Endothelial cell of umbilical vein (primary cell): ENCODE data around the gene COL4A1. TPM values are rescaled to one million over a fixed set of nuclear protein-coding genes. Genes with fewer than 3 reads are reported as not detected.
A peak's percentile ranks its signal among the peaks of the same experiment; 100 is the strongest.

Experiments used
- BruUV-seq: library from RNA; stranded (reverse); fragments of 400-500 nt; replicated peaks from 2 replicates; lab custom pipeline; 2021; lab: Mats Ljungman, UMichigan
- CTCF ChIA-PET: fragments of 300-600, 350-600 bp; sonication (Branson Sonifier 250); formaldehyde crosslinking; loops from one replicate; lab custom pipeline; 2021; ENCODE audit warnings: antibody characterized with exemption, inconsistent platforms; lab: Charles Lee
- POLR2A ChIA-PET: fragments of 300-600, 350-600 bp; sonication (Branson Sonifier 250); formaldehyde crosslinking; loops from one replicate; lab custom pipeline; 2021; ENCODE audit warnings: antibody characterized with exemption, inconsistent platforms; lab: Charles Lee
- DNase-seq: peaks from one replicate; pipeline ENCODE4 v3.0.0-alpha.2; 2011; ENCODE audit warnings: low read depth, low spot score
- FAIRE-seq: peaks from 2 replicates; lab custom pipeline; 2011; peaks lifted over from hg19 to GRCh38; lab: Jason Lieb, UNC
- H2AFZ ChIP-seq: 2 replicates; pipeline ENCODE4 v1.6.0; 2012; ENCODE audit warnings: low read depth, low read length, control low read depth, inconsistent platforms
- H3K27ac ChIP-seq: 2 replicates; pipeline ENCODE4 v1.5.1; 2011; ENCODE audit warnings: low read depth, mild to moderate bottlenecking, control low read depth, low read length, moderate library complexity; ENCODE audit not compliant: insufficient read depth
- H3K27me3 ChIP-seq, 2 experiments: 2 replicates each; pipeline versions ENCODE4 v1.6.0 to v1.6.1; 2011; ENCODE audit warnings: low read length in 2 of 2, mixed read lengths in 1 of 2; ENCODE audit not compliant: control insufficient read depth in 2 of 2, insufficient read depth in 2 of 2
- H3K36me3 ChIP-seq, 2 experiments: 2 replicates in 1 of 2; 3 replicates in 1 of 2; pipeline ENCODE4 v1.5.1; 2011; ENCODE audit warnings: low read length in 2 of 2, mild to moderate bottlenecking in 1 of 2, moderate library complexity in 1 of 2; ENCODE audit not compliant: control insufficient read depth in 2 of 2, insufficient read depth in 2 of 2; ENCODE audit errors: extremely low read depth in 1 of 2
- H3K4me1 ChIP-seq: 3 replicates; pipeline ENCODE4 v1.5.1; 2011; ENCODE audit warnings: mild to moderate bottlenecking, low read length; ENCODE audit not compliant: control insufficient read depth, insufficient read depth; ENCODE audit errors: extremely low read depth
- H3K4me2 ChIP-seq: 2 replicates; pipeline ENCODE4 v1.6.1; 2011; ENCODE audit warnings: low read length, control low read depth, mixed read lengths; ENCODE audit not compliant: insufficient read depth
- H3K4me3 ChIP-seq, 3 experiments: fragments of 200-600 bp in 1 of 3; sonication (generic), shearing (Covaris generic) in 1 of 3; replicated peaks in 1 of 3; 2 replicates each; pipeline ENCODE4 v1.5.1; 2011 to 2016; ENCODE audit warnings: control low read depth in 3 of 3, low read length in 3 of 3, mild to moderate bottlenecking in 2 of 3, inconsistent platforms in 1 of 3, low read depth in 1 of 3, moderate library complexity in 1 of 3; ENCODE audit not compliant: insufficient read depth in 1 of 3
- H3K79me2 ChIP-seq: 2 replicates; pipeline ENCODE4 v1.6.0; 2012; ENCODE audit warnings: low read length, inconsistent platforms; ENCODE audit not compliant: control insufficient read depth, insufficient read depth
- H3K9ac ChIP-seq: replicated peaks from 2 replicates; pipeline ENCODE3; 2011; ENCODE audit warnings: low read length, control low read depth; ENCODE audit not compliant: insufficient read depth; ENCODE audit errors: extremely low read depth
- H3K9me1 ChIP-seq: replicated peaks from 3 replicates; pipeline ENCODE4 v1.6.0; 2011; ENCODE audit warnings: mild to moderate bottlenecking, low read length; ENCODE audit not compliant: control insufficient read depth, insufficient read depth; ENCODE audit errors: extremely low read depth
- H3K9me3 ChIP-seq: replicated peaks from 2 replicates; pipeline ENCODE4 v1.5.1; 2012; ENCODE audit warnings: low read length, inconsistent platforms; ENCODE audit not compliant: control insufficient read depth, insufficient read depth
- H4K20me1 ChIP-seq: replicated peaks from 2 replicates; pipeline ENCODE3; 2011; ENCODE audit warnings: mild to moderate bottlenecking, low read length; ENCODE audit not compliant: control insufficient read depth, insufficient read depth; ENCODE audit errors: extremely low read depth
- EZH2 ChIP-seq: IDR thresholded peaks from 2 replicates; pipeline ENCODE4 v1.6.1; 2012; ENCODE audit warnings: borderline replicate concordance, low read depth, mild to moderate bottlenecking, moderate library complexity, low read length, inconsistent platforms; ENCODE audit not compliant: severe bottlenecking
- FOS ChIP-seq: IDR thresholded peaks from 2 replicates; pipeline ENCODE4 v1.6.1; 2011; ENCODE audit warnings: mild to moderate bottlenecking, low read length, moderate library complexity, borderline replicate concordance; ENCODE audit not compliant: insufficient read depth
- GATA2 ChIP-seq: IDR thresholded peaks from 2 replicates; pipeline ENCODE4 v1.7.0; 2011; ENCODE audit warnings: low read depth, mild to moderate bottlenecking, moderate library complexity, mixed read lengths, low read length; ENCODE audit not compliant: insufficient read length, insufficient read depth
- JUN ChIP-seq: IDR thresholded peaks from 2 replicates; pipeline ENCODE4 v1.6.1; 2011; ENCODE audit warnings: borderline replicate concordance, low read depth; ENCODE audit not compliant: insufficient read length, insufficient read depth
- MAX ChIP-seq: IDR thresholded peaks from 2 replicates; pipeline ENCODE4 v1.6.1; 2011; ENCODE audit not compliant: insufficient read depth, insufficient read length
- MYC ChIP-seq: IDR thresholded peaks from one replicate; pipeline ENCODE4 v1.6.1; 2011; ENCODE audit warnings: mild to moderate bottlenecking, low read depth, low read length
- POLR2A ChIP-seq: IDR thresholded peaks from 2 replicates; pipeline ENCODE4 v1.6.1; 2012; ENCODE audit warnings: low read depth, mild to moderate bottlenecking, control low read depth, low read length
- POLR2AphosphoS5 ChIP-seq: IDR thresholded peaks from 2 replicates; pipeline ENCODE4 v1.6.1; 2012; ENCODE audit warnings: low read depth, mild to moderate bottlenecking, control low read depth, low read length, moderate library complexity; ENCODE audit not compliant: insufficient read depth
- dilution Hi-C: fragments of 300-500 bp; cut with MboI; formaldehyde crosslinking; loops from one replicate; pipeline ENCODE4 v1.15.0; 2019; ENCODE audit warnings: low sequenced_read_pairs; ENCODE audit not compliant: extremely low pct_ligation_motif_present
- intact Hi-C: fragments of 100-400 bp; cut with micrococcal nuclease; formaldehyde crosslinking; loops from one replicate; pipeline ENCODE4 v1.10.0; 2022
- polyA plus RNA-seq, 4 experiments: library from polyadenylated mRNA; depleted of rRNA in 3 of 4; stranded (reverse) in 3 of 4; unstranded in 1 of 4; fragments of >200 nt; gene quantifications; 2 replicates each; pipeline versions ENCODE4 v1.2.1 to v1.2.3, GENCODE V29; 2011 to 2012; ENCODE audit warnings: missing spikeins in 1 of 4
- total RNA-seq: library from RNA; stranded (reverse); gene quantifications from 2 replicates; pipeline ENCODE4 v1.2.3, GENCODE V29; 2021
- TF ChIP-seq, protein P1 (sequence below), 2 donors: IDR thresholded peaks; 1 replicate in 1 of 2; 2 replicates in 1 of 2; pipeline ENCODE4 v1.5.1; 2011; ENCODE audit warnings: low read length in 2 of 2, mild to moderate bottlenecking in 2 of 2, moderate library complexity in 2 of 2, control low read depth in 1 of 2, inconsistent platforms in 1 of 2, low read depth in 1 of 2; ENCODE audit not compliant: insufficient read depth in 1 of 2; ENCODE audit errors: extremely low read depth in 1 of 2

The COL4A1 gene
- total and polyA plus RNA-seq, 2 donors (not counting 3 experiments of a cell fraction or from before 2014, with no cell fraction given): 384 to 1,119 TPM

DNA sequence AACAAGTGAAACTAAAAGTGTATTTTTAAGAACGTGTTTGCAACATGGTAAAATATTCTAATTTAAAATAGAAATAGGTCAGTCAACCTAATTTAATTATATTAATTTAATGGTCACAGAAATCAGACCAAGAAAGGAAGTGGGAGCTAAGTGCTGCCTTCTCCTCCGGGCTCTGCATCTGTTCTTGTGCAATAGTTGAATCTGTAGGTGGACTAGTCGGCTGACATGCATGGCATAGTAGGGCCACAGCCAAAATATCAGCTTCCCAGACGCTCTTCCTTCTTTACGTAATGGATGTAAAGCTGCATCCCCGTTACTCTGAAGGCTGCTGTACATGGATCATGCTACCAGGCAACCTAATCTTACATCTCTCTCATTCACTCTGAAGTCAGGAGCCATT is 47.3 kb downstream of the COL4A1 start:
- TSS peak; percentile 84 for BruUV-seq
- H3K79me2 ChIP-seq: peaks cover 46% of the 10 kb centered on the region
- CTCF ChIA-PET: interaction anchor here (0.6 to 3.2 kb wide), 15 partner anchors 8 to 184 kb away, joined by 3 to 30 read pairs (median 3); partner anchors contain the start of genes COL4A1 and COL4A2

More for the DNA sequence above, 47.3 kb downstream of the COL4A1 start:
- DNase-seq: no peak
- POLR2A ChIA-PET: interaction anchor here (1.0 kb wide), 1 partner anchor 39 kb away, joined by 3 read pairs; no protein-coding TSS in a partner anchor
- Histone ChIP-seq H3K27me3 (no peaks in the 10 kb centered on the region), H3K27ac (peak overlapping the region; percentile 77), H3K36me3 (peaks cover 2 to 3% of the 10 kb centered on the region in 2 experiments), H3K4me1 (peaks cover 63% of the 10 kb centered on the region), H3K9ac (peak overlapping the region; percentile 42), H4K20me1 (no peaks in the 10 kb centered on the region), H3K9me1 (no peaks in the 10 kb centered on the region), H3K9me3 (no peaks in the 10 kb centered on the region), H3K4me3 (peak overlapping the region in 1 of 3 experiments; percentile 28), H3K4me2 (peak overlapping the region; percentile 88), H2AFZ (no peak overlapping the region)
- FAIRE-seq: no peak
- intact Hi-C loops: loop anchor here (1.0 to 2.0 kb wide), 8 partner anchors 9 to 150 kb away; partner anchors contain the start of genes COL4A1 and COL4A2
- dilution Hi-C loops: no loop called here
- TF ChIP-seq FOS (no peak), MYC (no peak), EZH2 (no peak), POLR2A (no peak), POLR2AphosphoS5 (no peak), GATA2 (no peak), JUN (no peak), MAX (no peak)
- TF ChIP-seq, protein P1, sequence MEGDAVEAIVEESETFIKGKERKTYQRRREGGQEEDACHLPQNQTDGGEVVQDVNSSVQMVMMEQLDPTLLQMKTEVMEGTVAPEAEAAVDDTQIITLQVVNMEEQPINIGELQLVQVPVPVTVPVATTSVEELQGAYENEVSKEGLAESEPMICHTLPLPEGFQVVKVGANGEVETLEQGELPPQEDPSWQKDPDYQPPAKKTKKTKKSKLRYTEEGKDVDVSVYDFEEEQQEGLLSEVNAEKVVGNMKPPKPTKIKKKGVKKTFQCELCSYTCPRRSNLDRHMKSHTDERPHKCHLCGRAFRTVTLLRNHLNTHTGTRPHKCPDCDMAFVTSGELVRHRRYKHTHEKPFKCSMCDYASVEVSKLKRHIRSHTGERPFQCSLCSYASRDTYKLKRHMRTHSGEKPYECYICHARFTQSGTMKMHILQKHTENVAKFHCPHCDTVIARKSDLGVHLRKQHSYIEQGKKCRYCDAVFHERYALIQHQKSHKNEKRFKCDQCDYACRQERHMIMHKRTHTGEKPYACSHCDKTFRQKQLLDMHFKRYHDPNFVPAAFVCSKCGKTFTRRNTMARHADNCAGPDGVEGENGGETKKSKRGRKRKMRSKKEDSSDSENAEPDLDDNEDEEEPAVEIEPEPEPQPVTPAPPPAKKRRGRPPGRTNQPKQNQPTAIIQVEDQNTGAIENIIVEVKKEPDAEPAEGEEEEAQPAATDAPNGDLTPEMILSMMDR (IDR thresholded peaks at IDR 0.05; ENCODE audit: extremely low read depth in 1 of 2, insufficient read depth in 1 of 2, low read depth in 1 of 2, low read length in 2 of 2): no peak
